Mucosa of descending colon (tissue), 3 donors: Measurements from ENCODE around the gene FBXO31. TPM values are rescaled to one million over a fixed set of nuclear protein-coding genes. Genes with fewer than 3 reads are reported as not detected.
"Not testable (repeated sequence)": the region's sequence is repeated elsewhere in the genome, so short reads cannot be mapped to it uniquely, and the experiment has no call there.

ENCODE experiments used
- ATAC-seq: fragments of 200-7000 bp; cut with Tn5 transposase; one replicate; pipeline ENCODE4 v1.9.1; 2020; ENCODE audit warnings: mild to moderate bottlenecking, moderate library complexity
- DNase-seq, 3 donors: peaks; one replicate each; pipeline ENCODE4 v3.0.0-alpha.2; 2020
- H3K36me3 ChIP-seq: fragments of 200-600 bp; one replicate; pipeline ENCODE4 v1.8.0; 2021; ENCODE audit warnings: low read depth, mild to moderate bottlenecking
- H3K4me1 ChIP-seq: fragments of 200-600 bp; one replicate; pipeline ENCODE4 v1.8.0; 2021; ENCODE audit warnings: low read depth, mild to moderate bottlenecking
- H3K4me3 ChIP-seq: fragments of 200-600 bp; one replicate; pipeline ENCODE4 v1.8.0; 2021; ENCODE audit warnings: mild to moderate bottlenecking
- H3K9me3 ChIP-seq: fragments of 200-600 bp; one replicate; pipeline ENCODE4 v1.8.0; 2021; ENCODE audit warnings: mild to moderate bottlenecking
- intact Hi-C, 2 donors: fragments of 100-400 bp; cut with DNase I in 1 of 2; cut with micrococcal nuclease in 1 of 2; formaldehyde crosslinking; loops; one replicate each; pipeline versions ENCODE4 v1.11.0 to v1.11.1; 2022; cut with DNase I, micrococcal nuclease
- total RNA-seq, 3 donors: library from RNA; stranded (reverse); fragmentation: NEBNext Ultra II Directional in 2 of 3; extraction: Animal tissue kit (Norgen Biotek cat#: 25700) in 2 of 3; gene quantifications; one replicate each; pipeline versions ENCODE4 v1.2.1 to v1.2.4, GENCODE V29; 2021 to 2023
- TF ChIP-seq, protein P1 (sequence below): fragments of 200-600 bp; IDR thresholded peaks from one replicate; pipeline ENCODE4 v1.8.0; 2022; ENCODE audit warnings: antibody characterized with exemption, mild to moderate bottlenecking
- donor health status: DM: no; HTN: no; CAD: no; lungs with moderate emphysema.
- donor health status: DM: no; HTN: no; CAD: no.
- donor health status: DM: no; HTN: yes; CAD: no.

The FBXO31 gene
- total RNA-seq, 3 donors from 2014 or later = 54.2 to 104 (median 63.9) TPM

- TF ChIP-seq, protein P1, sequence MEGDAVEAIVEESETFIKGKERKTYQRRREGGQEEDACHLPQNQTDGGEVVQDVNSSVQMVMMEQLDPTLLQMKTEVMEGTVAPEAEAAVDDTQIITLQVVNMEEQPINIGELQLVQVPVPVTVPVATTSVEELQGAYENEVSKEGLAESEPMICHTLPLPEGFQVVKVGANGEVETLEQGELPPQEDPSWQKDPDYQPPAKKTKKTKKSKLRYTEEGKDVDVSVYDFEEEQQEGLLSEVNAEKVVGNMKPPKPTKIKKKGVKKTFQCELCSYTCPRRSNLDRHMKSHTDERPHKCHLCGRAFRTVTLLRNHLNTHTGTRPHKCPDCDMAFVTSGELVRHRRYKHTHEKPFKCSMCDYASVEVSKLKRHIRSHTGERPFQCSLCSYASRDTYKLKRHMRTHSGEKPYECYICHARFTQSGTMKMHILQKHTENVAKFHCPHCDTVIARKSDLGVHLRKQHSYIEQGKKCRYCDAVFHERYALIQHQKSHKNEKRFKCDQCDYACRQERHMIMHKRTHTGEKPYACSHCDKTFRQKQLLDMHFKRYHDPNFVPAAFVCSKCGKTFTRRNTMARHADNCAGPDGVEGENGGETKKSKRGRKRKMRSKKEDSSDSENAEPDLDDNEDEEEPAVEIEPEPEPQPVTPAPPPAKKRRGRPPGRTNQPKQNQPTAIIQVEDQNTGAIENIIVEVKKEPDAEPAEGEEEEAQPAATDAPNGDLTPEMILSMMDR = peak; percentile 9
- peaks cover 40% of the 10 kb centered on the region for H3K4me1 ChIP-seq
- no peaks in the 10 kb centered on the region for H3K36me3 ChIP-seq
- ATAC-seq (peak; percentile 84), DNase-seq (peak; percentile 98 to 100 (median 98))
- H3K4me3 ChIP-seq = peak within 1 kb of the TSS; percentile 83
- intact Hi-C loops = loop anchor here in 1 of 2 donors (10.0 kb wide), 1 partner anchor 77 kb away; the partner anchor contains the start of gene C16orf95
- H3K9me3 ChIP-seq = no peaks in the 10 kb centered on the region
Observed at GRCh38 chr16:87391950-87392820, 8.6 kb upstream of the FBXO31 start, which contains the start of gene MAP1LC3B. MAP1LC3B (plus strand) TSS chr16:87392336; CDS start chr16:87392428, 92 bp downstream.

- Histone ChIP-seq H3K36me3 (no peaks in the 10 kb centered on the region), H3K9me3 (no peaks in the 10 kb centered on the region), H3K4me3 (peak overlapping the region; percentile 83), H3K4me1 (peaks cover 46% of the 10 kb centered on the region)
- ATAC-seq = peak; percentile 22
- intact Hi-C loops = loop anchor here in 1 of 2 donors (10.0 kb wide), 1 partner anchor 77 kb away; the partner anchor contains the start of gene C16orf95
- peak; percentile 65 to 84 (median 80) for DNase-seq
- TF ChIP-seq, protein P1 = no peak
Observed at GRCh38 chr16:87391324-87391949, 7.9 kb upstream of the FBXO31 start.

GRCh38 chr16:87390641-87391323 lies 7.2 kb upstream of the FBXO31 start:
- H3K36me3 ChIP-seq = no peaks in the 10 kb centered on the region
- TF ChIP-seq, protein P1 = no peak
- ATAC-seq = no peak
- H3K4me3 ChIP-seq = no peak overlapping the region
- peaks cover 49% of the 10 kb centered on the region for H3K4me1 ChIP-seq
- intact Hi-C loops = loop anchor here in 1 of 2 donors (10.0 kb wide), 1 partner anchor 76 kb away; the partner anchor contains the start of gene C16orf95
- no peaks in the 10 kb centered on the region for H3K9me3 ChIP-seq
- DNase-seq = peak in 2 of 3 donors; percentile 33 to 61

DNA sequence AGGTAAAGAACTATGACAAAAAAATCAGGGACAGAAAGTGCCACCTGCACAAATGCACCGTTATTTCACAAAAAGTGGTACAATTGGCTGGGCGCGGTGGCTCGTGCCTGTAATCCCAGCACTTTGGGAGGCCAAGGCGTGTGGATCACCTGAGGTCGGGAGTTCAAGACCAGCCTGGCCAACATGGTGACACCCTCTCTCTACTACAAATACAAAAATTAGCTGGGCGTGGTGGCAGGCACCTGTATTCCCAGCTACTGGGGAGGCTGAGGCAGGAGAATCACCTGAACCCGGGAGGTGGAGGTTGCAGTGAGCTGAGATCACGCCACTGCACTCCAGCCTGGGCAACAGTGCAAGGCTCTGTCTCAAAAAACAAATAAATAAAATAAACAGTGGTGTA lies 6.3 kb upstream of the FBXO31 start:
- not testable (repeated sequence) for H3K36me3 ChIP-seq, DNase-seq, H3K9me3 ChIP-seq, ATAC-seq, H3K4me3 ChIP-seq
- H3K4me1 ChIP-seq = peaks cover 45% of the 10 kb centered on the region
- intact Hi-C loops = loop anchor here in 1 of 2 donors (10.0 kb wide), 1 partner anchor 75 kb away; the partner anchor contains the start of gene C16orf95

DNA sequence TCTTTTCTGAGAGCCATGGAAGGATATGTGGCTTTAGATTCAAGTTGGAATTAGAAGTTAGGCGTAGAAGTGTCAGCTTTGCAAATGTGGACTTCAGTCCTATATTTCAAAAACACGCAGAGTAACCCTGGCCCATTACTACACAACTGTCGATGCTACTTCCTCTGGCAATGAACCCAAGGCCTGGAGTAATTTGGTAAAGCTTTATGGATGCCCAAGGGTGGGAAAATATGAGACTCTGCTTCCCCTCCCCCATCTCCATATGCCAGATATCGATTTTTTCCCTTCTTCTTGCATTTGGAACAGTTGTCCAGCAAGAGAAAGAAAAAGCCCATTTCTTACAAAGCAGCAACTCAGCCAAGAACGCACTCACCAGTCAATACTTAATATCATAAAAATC lies 5.7 kb upstream of the FBXO31 start:
- no peaks in the 10 kb centered on the region for H3K36me3 ChIP-seq
- H3K9me3 ChIP-seq = no peaks in the 10 kb centered on the region
- TF ChIP-seq, protein P1 = no peak
- DNase-seq (no peak), ATAC-seq (no peak)
- intact Hi-C loops = no loop called here
- H3K4me1 ChIP-seq = peaks cover 38% of the 10 kb centered on the region
- no peak overlapping the region for H3K4me3 ChIP-seq
